ENCODE results near the gene FAR2. TPM values are rescaled to one million over a fixed set of nuclear protein-coding genes. Genes with fewer than 3 reads are reported as not detected.

Gene FAR2
- total RNA-seq, 1 donor from 2014 or later = 13.6 TPM

DNA sequence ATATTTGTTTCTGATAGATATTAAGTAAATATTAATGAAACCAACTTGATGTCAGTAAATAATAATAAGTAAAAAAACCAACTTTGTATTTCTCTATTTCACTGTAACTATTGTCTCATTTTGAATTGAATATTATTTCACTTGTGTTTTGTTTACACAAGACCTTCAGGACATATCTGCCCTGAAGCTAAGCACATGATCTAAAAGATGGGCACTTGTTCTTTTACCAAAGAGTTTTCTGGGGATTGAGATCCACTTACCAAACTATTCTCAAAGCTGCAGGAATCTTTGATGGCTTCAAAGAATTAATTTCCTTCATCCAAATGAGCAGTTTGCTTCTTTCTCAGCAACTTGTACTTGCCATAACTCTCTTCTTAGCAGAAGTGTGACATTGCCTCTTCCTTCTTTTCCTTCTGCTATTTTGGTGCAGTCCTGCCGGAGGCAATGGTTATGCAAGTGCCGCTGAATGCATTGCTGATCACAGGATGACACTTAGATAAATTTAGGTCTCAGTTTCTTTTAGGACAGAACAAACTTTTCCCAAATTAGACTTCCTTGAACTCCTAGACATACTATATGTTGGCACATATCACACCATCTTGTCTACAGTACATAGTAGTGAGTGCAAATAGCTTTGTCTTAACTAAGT, 9.2 kb downstream of the FAR2 start:
- no peak overlapping the region for H3K4me3 Mint-ChIP-seq
- no peaks in the 10 kb centered on the region for H3K36me3 Mint-ChIP-seq (ENCODE audit: low read depth)
- TF ChIP-seq, protein P1, sequence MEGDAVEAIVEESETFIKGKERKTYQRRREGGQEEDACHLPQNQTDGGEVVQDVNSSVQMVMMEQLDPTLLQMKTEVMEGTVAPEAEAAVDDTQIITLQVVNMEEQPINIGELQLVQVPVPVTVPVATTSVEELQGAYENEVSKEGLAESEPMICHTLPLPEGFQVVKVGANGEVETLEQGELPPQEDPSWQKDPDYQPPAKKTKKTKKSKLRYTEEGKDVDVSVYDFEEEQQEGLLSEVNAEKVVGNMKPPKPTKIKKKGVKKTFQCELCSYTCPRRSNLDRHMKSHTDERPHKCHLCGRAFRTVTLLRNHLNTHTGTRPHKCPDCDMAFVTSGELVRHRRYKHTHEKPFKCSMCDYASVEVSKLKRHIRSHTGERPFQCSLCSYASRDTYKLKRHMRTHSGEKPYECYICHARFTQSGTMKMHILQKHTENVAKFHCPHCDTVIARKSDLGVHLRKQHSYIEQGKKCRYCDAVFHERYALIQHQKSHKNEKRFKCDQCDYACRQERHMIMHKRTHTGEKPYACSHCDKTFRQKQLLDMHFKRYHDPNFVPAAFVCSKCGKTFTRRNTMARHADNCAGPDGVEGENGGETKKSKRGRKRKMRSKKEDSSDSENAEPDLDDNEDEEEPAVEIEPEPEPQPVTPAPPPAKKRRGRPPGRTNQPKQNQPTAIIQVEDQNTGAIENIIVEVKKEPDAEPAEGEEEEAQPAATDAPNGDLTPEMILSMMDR (conservative IDR thresholded peaks at IDR 0.05) = no peak
- no peaks in the 10 kb centered on the region for H3K27me3 Mint-ChIP-seq (ENCODE audit: low read depth)
- no peak for DNase-seq (ENCODE audit: low read depth, low spot score)
- H3K4me1 Mint-ChIP-seq = peaks cover 6% of the 10 kb centered on the region
- H3K27ac Mint-ChIP-seq (ENCODE audit: unreplicated experiment) = no peak overlapping the region
- H3K9me3 Mint-ChIP-seq = no peaks in the 10 kb centered on the region

DNA sequence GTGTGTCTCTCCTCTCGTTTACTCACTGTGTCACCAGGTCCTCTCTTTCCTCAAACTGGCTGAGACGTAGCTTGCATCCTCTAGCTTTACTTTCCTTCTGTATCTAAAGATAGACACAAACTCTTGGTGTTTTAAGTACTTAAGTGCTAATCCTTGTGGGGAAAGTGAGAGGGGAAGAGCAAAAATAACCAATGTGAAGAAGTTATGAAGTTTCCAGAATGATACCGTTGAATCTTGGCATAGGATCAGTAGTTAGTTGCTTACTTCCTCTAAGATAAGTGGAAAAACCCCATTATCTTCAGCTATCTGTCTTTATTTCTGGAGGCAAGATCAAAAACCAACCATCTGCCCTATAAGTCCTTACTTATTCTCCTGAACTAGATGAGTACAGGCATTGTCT, 10.6 kb downstream of the FAR2 start:
- Mint-ChIP-seq H3K27ac (ENCODE audit: unreplicated experiment) (no peak overlapping the region), H3K9me3 (no peaks in the 10 kb centered on the region)
- TF ChIP-seq, protein P1 (conservative IDR thresholded peaks at IDR 0.05) = no peak

DNA sequence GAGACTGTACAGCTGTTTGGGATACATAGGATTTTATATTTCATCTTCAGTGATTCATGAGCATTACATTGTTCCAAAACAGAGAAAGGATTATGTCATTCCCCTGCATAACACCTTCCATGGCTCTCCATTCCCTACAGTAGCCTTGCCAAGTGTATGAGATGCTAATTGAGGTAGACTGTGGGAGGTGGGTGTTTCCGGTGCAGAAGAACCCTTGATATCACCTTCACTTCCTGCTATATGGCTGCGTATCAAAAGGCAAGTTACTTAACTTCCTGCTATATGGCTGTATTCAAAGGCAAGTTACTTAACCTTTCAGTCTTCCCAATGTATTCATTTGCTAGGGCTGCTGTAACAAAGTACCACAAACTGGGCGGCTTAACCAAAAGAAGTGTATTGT, 11.2 kb downstream of the FAR2 start:
- Mint-ChIP-seq H3K4me1 (no peaks in the 10 kb centered on the region), H3K27me3 (ENCODE audit: low read depth) (no peaks in the 10 kb centered on the region), H3K9me3 (no peaks in the 10 kb centered on the region), H3K27ac (ENCODE audit: unreplicated experiment) (no peak overlapping the region), H3K36me3 (ENCODE audit: low read depth) (no peaks in the 10 kb centered on the region), H3K4me3 (no peak overlapping the region)
- no peak for DNase-seq (ENCODE audit: low read depth, low spot score)
- TF ChIP-seq, protein P1 (conservative IDR thresholded peaks at IDR 0.05) = no peak

More for the DNA sequence above, 10.6 kb downstream of the FAR2 start:
- Mint-ChIP-seq H3K4me1 (no peaks in the 10 kb centered on the region), H3K36me3 (ENCODE audit: low read depth) (no peaks in the 10 kb centered on the region), H3K27me3 (ENCODE audit: low read depth) (no peaks in the 10 kb centered on the region), H3K4me3 (no peak overlapping the region)
- DNase-seq (ENCODE audit: low read depth, low spot score) = no peak

DNA sequence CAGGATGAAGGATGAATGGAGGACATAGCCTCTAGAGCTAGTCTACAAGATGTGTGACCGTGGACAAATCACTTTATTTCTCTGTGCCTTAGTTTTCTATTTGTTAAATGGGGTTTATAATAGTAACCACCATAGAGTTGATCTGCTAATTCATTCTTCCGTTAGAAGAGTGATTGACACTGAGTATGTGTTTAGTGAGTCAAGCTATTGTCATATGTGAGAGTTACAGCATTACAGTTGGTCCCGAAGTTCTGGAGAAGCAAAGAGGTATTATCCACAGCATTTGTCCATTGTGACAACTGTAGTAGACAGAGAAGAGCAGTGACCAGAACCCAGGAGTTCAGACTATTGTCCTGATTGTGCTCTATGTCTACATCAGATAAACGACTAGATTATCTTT, 14.1 kb downstream of the FAR2 start:
- no peak for DNase-seq (ENCODE audit: low read depth, low spot score)
- Mint-ChIP-seq H3K36me3 (ENCODE audit: low read depth) (no peaks in the 10 kb centered on the region), H3K27me3 (ENCODE audit: low read depth) (no peaks in the 10 kb centered on the region), H3K27ac (ENCODE audit: unreplicated experiment) (no peak overlapping the region), H3K9me3 (no peaks in the 10 kb centered on the region), H3K4me1 (no peaks in the 10 kb centered on the region), H3K4me3 (no peak overlapping the region)
- TF ChIP-seq, protein P1 (conservative IDR thresholded peaks at IDR 0.05) = no peak

DNA sequence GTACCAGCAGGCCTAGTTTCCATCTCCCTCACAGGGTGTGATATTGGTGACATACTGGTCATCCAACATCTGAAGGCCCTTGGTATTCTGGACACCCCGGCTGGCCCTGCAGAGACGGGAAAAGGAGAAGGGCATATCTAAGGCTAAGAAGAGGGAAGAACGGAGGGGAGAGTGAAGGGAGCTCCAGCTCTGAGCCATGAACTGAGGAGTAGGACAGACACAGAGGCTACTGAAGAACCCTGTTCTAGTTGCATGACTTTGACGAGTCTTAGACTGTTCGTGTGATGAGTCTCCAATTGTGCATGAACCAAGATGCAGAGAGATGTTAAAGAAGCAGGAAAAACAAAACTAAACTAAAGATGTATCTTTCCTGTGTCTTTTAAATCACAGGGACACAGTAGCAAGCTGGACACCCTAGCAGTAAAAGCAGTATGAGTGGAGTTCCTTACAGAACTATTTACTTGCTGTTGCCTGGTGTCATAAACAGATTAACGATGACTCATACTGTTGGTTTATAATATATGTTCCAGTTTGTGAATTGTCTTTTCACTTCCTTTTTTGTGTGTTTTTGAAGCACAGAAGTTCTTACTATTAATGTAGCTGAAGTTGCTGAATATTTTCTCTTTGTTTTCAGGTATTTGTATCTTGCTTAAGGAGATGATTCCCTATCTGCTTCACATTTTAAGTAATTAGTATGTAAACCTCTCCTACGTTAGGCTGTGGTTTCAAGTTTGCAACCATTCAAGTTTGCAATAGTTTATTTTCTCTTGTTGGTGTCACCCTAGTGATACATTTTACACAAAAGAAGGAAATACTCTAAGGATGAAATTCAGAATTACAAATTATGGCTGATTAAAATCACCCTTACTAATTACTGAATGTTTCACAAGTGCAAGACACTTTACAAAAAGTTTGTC, 15.7 kb downstream of the FAR2 start:
- Mint-ChIP-seq H3K4me1 (no peaks in the 10 kb centered on the region), H3K27ac (ENCODE audit: unreplicated experiment) (no peak overlapping the region), H3K36me3 (ENCODE audit: low read depth) (no peaks in the 10 kb centered on the region), H3K27me3 (ENCODE audit: low read depth) (no peaks in the 10 kb centered on the region), H3K4me3 (no peak overlapping the region), H3K9me3 (no peaks in the 10 kb centered on the region)
- DNase-seq (ENCODE audit: low read depth, low spot score) = no peak
- TF ChIP-seq, protein P1 (conservative IDR thresholded peaks at IDR 0.05) = no peak
